Mesenchymal stem cell (in vitro differentiated cells and primary cell): ENCODE data around the gene VPS8.

Source experiments
- DNase-seq: peaks from one replicate; pipeline ENCODE4 v3.0.0-alpha.2; 2013
- H2AFZ ChIP-seq: one replicate; pipeline ENCODE4 v1.6.1; 2013; ENCODE audit warnings: low read depth, mild to moderate bottlenecking, control low read depth, inconsistent platforms, low read length, moderate library complexity
- H2AK5ac ChIP-seq: 2 replicates; pipeline ENCODE4 v1.6.1; 2013; ENCODE audit warnings: low read length, moderate library complexity, mild to moderate bottlenecking, inconsistent platforms; ENCODE audit not compliant: severe bottlenecking
- H2BK120ac ChIP-seq: one replicate; pipeline ENCODE4 v1.6.1; 2013; ENCODE audit warnings: low read depth, mild to moderate bottlenecking, inconsistent platforms, low read length, moderate library complexity
- H2BK12ac ChIP-seq, 2 experiments: one replicate each; pipeline ENCODE4 v1.6.1; 2013; ENCODE audit warnings: inconsistent platforms in 2 of 2, low read length in 2 of 2, mild to moderate bottlenecking in 2 of 2, moderate library complexity in 2 of 2, control low read depth in 1 of 2
- H2BK15ac ChIP-seq: one replicate; pipeline ENCODE4 v1.6.1; 2013; ENCODE audit warnings: mild to moderate bottlenecking, low read depth, inconsistent platforms; ENCODE audit not compliant: poor library complexity, severe bottlenecking
- H2BK5ac ChIP-seq: 2 replicates; pipeline ENCODE4 v1.6.1; 2013; ENCODE audit warnings: low read depth, mild to moderate bottlenecking, low read length, control low read depth, inconsistent platforms; ENCODE audit not compliant: poor library complexity, severe bottlenecking
- H3K14ac ChIP-seq, 2 experiments: one replicate each; pipeline ENCODE4 v1.6.1; 2013; ENCODE audit warnings: inconsistent platforms in 2 of 2, low read length in 2 of 2, control low read depth in 1 of 2, mild to moderate bottlenecking in 1 of 2, moderate library complexity in 1 of 2
- H3K18ac ChIP-seq, 2 experiments: one replicate each; pipeline ENCODE4 v1.6.1; 2013; ENCODE audit warnings: inconsistent platforms in 2 of 2, low read length in 2 of 2, control low read depth in 1 of 2, low read depth in 1 of 2, mild to moderate bottlenecking in 1 of 2
- H3K23ac ChIP-seq, 2 experiments: one replicate each; pipeline ENCODE4 v1.6.1; 2013; ENCODE audit warnings: inconsistent platforms in 2 of 2, low read length in 2 of 2, mild to moderate bottlenecking in 2 of 2, moderate library complexity in 2 of 2, control low read depth in 1 of 2
- H3K27ac ChIP-seq: 2 replicates; pipeline ENCODE4 v1.5.1; 2013; ENCODE audit warnings: mild to moderate bottlenecking, moderate library complexity, low read length, control low read depth, inconsistent platforms; ENCODE audit not compliant: poor library complexity, severe bottlenecking
- H3K27me3 ChIP-seq, 2 experiments: 2 replicates each; pipeline versions ENCODE4 v1.6.1 to v1.7.0; 2013; ENCODE audit warnings: low read length in 2 of 2, mild to moderate bottlenecking in 2 of 2, moderate library complexity in 2 of 2, control low read depth in 1 of 2, inconsistent platforms in 1 of 2; ENCODE audit not compliant: control insufficient read depth in 1 of 2, insufficient read depth in 1 of 2
- H3K36me3 ChIP-seq, 2 experiments: 2 replicates each; pipeline versions ENCODE4 v1.6.1 to v1.7.0; 2013; ENCODE audit warnings: low read length in 2 of 2, control low read depth in 1 of 2, inconsistent platforms in 1 of 2, low read depth in 1 of 2, mild to moderate bottlenecking in 1 of 2; ENCODE audit not compliant: insufficient read depth in 2 of 2, control insufficient read depth in 1 of 2
- H3K4ac ChIP-seq, 2 experiments: one replicate each; pipeline ENCODE4 v1.6.1; 2013; ENCODE audit warnings: inconsistent platforms in 2 of 2, low read length in 2 of 2, mild to moderate bottlenecking in 2 of 2, moderate library complexity in 2 of 2, control low read depth in 1 of 2, low read depth in 1 of 2
- H3K4me1 ChIP-seq: 2 replicates; pipeline ENCODE4 v1.6.1; 2013; ENCODE audit warnings: low read depth, low read length, control low read depth; ENCODE audit not compliant: control insufficient read depth, insufficient read depth
- H3K4me2 ChIP-seq: 2 replicates; pipeline ENCODE4 v1.6.1; 2013; ENCODE audit warnings: low read length, mild to moderate bottlenecking, inconsistent platforms; ENCODE audit not compliant: poor library complexity, severe bottlenecking
- H3K4me3 ChIP-seq, 2 experiments: 2 replicates each; pipeline versions ENCODE4 v1.5.1 to v1.7.0; 2013; ENCODE audit warnings: low read length in 2 of 2, mild to moderate bottlenecking in 2 of 2, control low read depth in 1 of 2, low read depth in 1 of 2; ENCODE audit not compliant: insufficient read depth in 1 of 2
- H3K79me1 ChIP-seq: replicated peaks from 2 replicates; pipeline ENCODE4 v1.6.1; 2013; ENCODE audit warnings: mild to moderate bottlenecking, control low read depth, low read length, inconsistent platforms; ENCODE audit not compliant: poor library complexity, severe bottlenecking
- H3K9ac ChIP-seq: 2 replicates; pipeline ENCODE4 v1.7.0; 2013; ENCODE audit warnings: mild to moderate bottlenecking, low read length, moderate library complexity
- H3K9me3 ChIP-seq: 2 replicates; pipeline ENCODE4 v1.7.0; 2013; ENCODE audit warnings: mild to moderate bottlenecking, low read length; ENCODE audit not compliant: control insufficient read depth
- H4K8ac ChIP-seq: one replicate; pipeline ENCODE4 v1.6.1; 2013; ENCODE audit warnings: inconsistent platforms, mild to moderate bottlenecking, low read length, moderate library complexity
- H4K91ac ChIP-seq: one replicate; pipeline ENCODE4 v1.6.1; 2013; ENCODE audit warnings: mild to moderate bottlenecking, low read length, inconsistent platforms
- WGBS: methylation state at CpG from one replicate; pipeline ENCODE4 v1.1.7; 2013; ENCODE audit warnings: mixed read lengths; 5-methylcytosine and 5-hydroxymethylcytosine counted together

Gene VPS8

GRCh38 chr3:184846496-184846895 is 34.5 kb downstream of the VPS8 start:
- Histone ChIP-seq H2BK15ac (no peak overlapping the region), H2AK5ac (no peak overlapping the region), H3K9ac (no peak overlapping the region), H3K27me3 (no peaks in the 10 kb centered on the region), H3K14ac (no peak overlapping the region), H3K79me1 (no peaks in the 10 kb centered on the region), H3K36me3 (peaks cover 0 to 29% of the 10 kb centered on the region in 2 experiments), H3K23ac (no peak overlapping the region), H3K4ac (no peak overlapping the region), H2BK120ac (no peak overlapping the region), H3K4me2 (no peak overlapping the region), H3K18ac (no peak overlapping the region), H3K9me3 (no peaks in the 10 kb centered on the region), H2AFZ (no peak overlapping the region), H4K91ac (no peak overlapping the region), H4K8ac (no peak overlapping the region), H2BK12ac (no peak overlapping the region), H3K4me1 (no peaks in the 10 kb centered on the region), H3K4me3 (no peak overlapping the region), H2BK5ac (no peak overlapping the region), H3K27ac (no peak overlapping the region)
- 94% methylated on average over 5 of the region's 6 CpGs for WGBS
- DNase-seq: no peak

GRCh38 chr3:184848934-184849333 is 37.0 kb downstream of the VPS8 start:
- Histone ChIP-seq H4K91ac (no peak overlapping the region), H2AK5ac (no peak overlapping the region), H2BK5ac (no peak overlapping the region), H3K14ac (no peak overlapping the region), H4K8ac (no peak overlapping the region), H3K9me3 (no peaks in the 10 kb centered on the region), H2BK120ac (no peak overlapping the region), H3K36me3 (peaks cover 0 to 53% of the 10 kb centered on the region in 2 experiments), H3K4me2 (no peak overlapping the region), H3K23ac (no peak overlapping the region), H2BK12ac (no peak overlapping the region), H3K9ac (no peak overlapping the region), H3K4me3 (no peak overlapping the region), H3K18ac (no peak overlapping the region), H3K79me1 (no peaks in the 10 kb centered on the region), H3K27ac (no peak overlapping the region), H2AFZ (no peak overlapping the region), H2BK15ac (no peak overlapping the region), H3K4ac (no peak overlapping the region), H3K27me3 (no peaks in the 10 kb centered on the region), H3K4me1 (no peaks in the 10 kb centered on the region)
- no peak for DNase-seq
- 93% methylated on average over 2 of the region's 4 CpGs for WGBS

- H3K9me3 ChIP-seq: no peaks in the 10 kb centered on the region
- no peak for DNase-seq
- H3K4me1 ChIP-seq: no peaks in the 10 kb centered on the region
- H2AK5ac ChIP-seq: no peak overlapping the region
- H3K14ac ChIP-seq: no peak overlapping the region
- H3K9ac ChIP-seq: no peak overlapping the region
- no peak overlapping the region for H3K27ac ChIP-seq
- H3K18ac ChIP-seq: no peak overlapping the region
- H2AFZ ChIP-seq: no peak overlapping the region
- H3K27me3 ChIP-seq: no peaks in the 10 kb centered on the region
- no peak overlapping the region for H3K4ac ChIP-seq
- no peak overlapping the region for H3K4me3 ChIP-seq
- H3K4me2 ChIP-seq: no peak overlapping the region
- peaks cover 3 to 63% of the 10 kb centered on the region in 2 experiments for H3K36me3 ChIP-seq
- H2BK5ac ChIP-seq: no peak overlapping the region
- H2BK15ac ChIP-seq: no peak overlapping the region
- H4K91ac ChIP-seq: no peak overlapping the region
- no peaks in the 10 kb centered on the region for H3K79me1 ChIP-seq
- no peak overlapping the region for H4K8ac ChIP-seq
- H3K23ac ChIP-seq: no peak overlapping the region
- H2BK120ac ChIP-seq: no peak overlapping the region
- no peak overlapping the region for H2BK12ac ChIP-seq
- WGBS: 100% methylated on average over 2 of the region's 2 CpGs
Measured at GRCh38 chr3:184850201-184850600, 38.2 kb downstream of the VPS8 start.

- H2BK5ac ChIP-seq: no peak overlapping the region
- H2AFZ ChIP-seq: no peak overlapping the region
- H3K23ac ChIP-seq: no peak overlapping the region
- no CpG with 5 or more reads among the region's 2 CpGs for WGBS
- no peak overlapping the region for H3K4me3 ChIP-seq
- no peak overlapping the region for H2BK12ac ChIP-seq
- H3K9me3 ChIP-seq: no peaks in the 10 kb centered on the region
- H2BK15ac ChIP-seq: no peak overlapping the region
- H3K9ac ChIP-seq: no peak overlapping the region
- no peak overlapping the region for H4K8ac ChIP-seq
- peaks cover 5 to 90% of the 10 kb centered on the region in 2 experiments for H3K36me3 ChIP-seq
- H3K18ac ChIP-seq: no peak overlapping the region
- H4K91ac ChIP-seq: no peak overlapping the region
- no peak overlapping the region for H3K4me2 ChIP-seq
- H3K79me1 ChIP-seq: no peaks in the 10 kb centered on the region
- H3K14ac ChIP-seq: no peak overlapping the region
- H3K27ac ChIP-seq: no peak overlapping the region
- no peaks in the 10 kb centered on the region for H3K27me3 ChIP-seq
- H2AK5ac ChIP-seq: no peak overlapping the region
- H3K4ac ChIP-seq: no peak overlapping the region
- no peak overlapping the region for H2BK120ac ChIP-seq
- no peaks in the 10 kb centered on the region for H3K4me1 ChIP-seq
- DNase-seq: no peak
Measured at GRCh38 chr3:184857099-184857498, 45.1 kb downstream of the VPS8 start.
